Central memory CD8-positive, alpha-beta T cell (primary cell): ENCODE results near the gene SENP1.

ENCODE experiments used
- ATAC-seq: fragments of 150-1000 bp; cut with Tn5 transposase; replicated peaks from 2 replicates; pipeline ENCODE4 v1.10.0; 2022; ENCODE audit warnings: mild to moderate bottlenecking, moderate FRiP score, moderate number of reproducible peaks; ENCODE audit not compliant: poor library complexity, severe bottlenecking; ENCODE audit errors: extremely low read depth
- DNase-seq, 2 donors: peaks; one replicate each; pipeline ENCODE4 v3.0.0; 2021; ENCODE audit warnings: low spot score in 2 of 2
- H3K27ac Mint-ChIP-seq: one replicate; pipeline ENCODE4 v1.8.0; 2022; ENCODE audit warnings: low read depth, mild to moderate bottlenecking, moderate library complexity, mixed read lengths
- H3K27me3 Mint-ChIP-seq: one replicate; pipeline ENCODE4 v1.8.0; 2022; ENCODE audit warnings: mixed read lengths
- H3K36me3 Mint-ChIP-seq: one replicate; pipeline ENCODE4 v1.8.0; 2022; ENCODE audit warnings: mild to moderate bottlenecking, moderate library complexity, mixed read lengths; ENCODE audit not compliant: insufficient read depth
- H3K4me1 Mint-ChIP-seq: one replicate; pipeline ENCODE4 v1.8.0; 2022; ENCODE audit warnings: mixed read lengths
- H3K4me3 Mint-ChIP-seq: one replicate; pipeline ENCODE4 v1.8.0; 2022; ENCODE audit warnings: mild to moderate bottlenecking, moderate library complexity, mixed read lengths
- H3K9me3 Mint-ChIP-seq: one replicate; pipeline ENCODE4 v1.8.0; 2022; ENCODE audit warnings: mixed read lengths

Gene SENP1

GRCh38 chr12:48071808-48072207 lies 34.1 kb downstream of the SENP1 start:
- peaks cover 5% of the 10 kb centered on the region for H3K4me1 Mint-ChIP-seq
- H3K9me3 Mint-ChIP-seq = no peaks in the 10 kb centered on the region
- ATAC-seq (no peak), DNase-seq (no peak)
- H3K27me3 Mint-ChIP-seq = no peaks in the 10 kb centered on the region
- H3K4me3 Mint-ChIP-seq = no peak overlapping the region
- H3K36me3 Mint-ChIP-seq = peaks cover 30% of the 10 kb centered on the region
- H3K27ac Mint-ChIP-seq = no peak overlapping the region

DNA sequence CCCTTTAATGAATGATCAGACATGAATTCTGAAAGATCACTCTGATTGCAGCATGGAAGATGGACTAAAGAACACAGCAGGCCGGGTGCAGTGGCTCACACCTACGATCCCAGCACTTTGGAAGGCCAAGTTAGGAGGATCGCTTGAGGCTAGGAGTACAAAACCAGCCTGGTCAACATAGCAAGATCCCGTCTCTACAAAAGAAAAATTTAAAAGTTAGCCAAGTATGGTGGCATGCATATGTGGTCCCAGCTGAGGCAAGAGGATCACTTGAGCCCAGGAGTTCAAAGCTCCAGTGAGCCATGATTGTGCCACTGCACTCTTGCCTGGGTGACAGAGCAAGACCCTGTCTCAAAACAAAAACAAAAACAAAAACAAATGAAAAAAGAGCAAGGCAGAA lies 35.1 kb downstream of the SENP1 start:
- Mint-ChIP-seq H3K27me3 (no peaks in the 10 kb centered on the region), H3K27ac (no peak overlapping the region), H3K4me3 (no peak overlapping the region), H3K9me3 (no peaks in the 10 kb centered on the region), H3K4me1 (peaks cover 4% of the 10 kb centered on the region), H3K36me3 (peaks cover 36% of the 10 kb centered on the region)
- ATAC-seq (no peak), DNase-seq (no peak)

DNA sequence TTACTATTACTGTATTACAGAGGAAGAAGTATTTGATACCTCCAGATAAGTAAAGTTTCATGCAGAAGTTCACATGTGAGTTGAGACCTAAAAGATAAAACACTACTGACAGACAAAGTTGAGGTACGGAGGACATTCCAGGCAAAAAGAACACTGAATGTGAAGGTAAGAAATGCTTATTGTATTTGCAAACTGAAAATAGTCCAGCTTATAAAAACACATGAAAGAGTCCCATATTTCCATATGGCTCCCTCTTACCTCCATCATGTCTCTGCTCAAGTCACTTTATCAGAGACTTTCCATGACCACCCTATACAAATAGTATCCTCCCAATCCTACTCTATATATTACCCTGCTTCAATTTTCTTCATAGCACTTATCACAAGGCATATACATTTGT lies 35.8 kb downstream of the SENP1 start:
- H3K36me3 Mint-ChIP-seq = peaks cover 41% of the 10 kb centered on the region
- ATAC-seq (no peak), DNase-seq (no peak)
- H3K4me3 Mint-ChIP-seq = no peak overlapping the region
- no peaks in the 10 kb centered on the region for H3K27me3 Mint-ChIP-seq
- H3K4me1 Mint-ChIP-seq = peaks cover 4% of the 10 kb centered on the region
- H3K9me3 Mint-ChIP-seq = no peaks in the 10 kb centered on the region
- no peak overlapping the region for H3K27ac Mint-ChIP-seq

DNA sequence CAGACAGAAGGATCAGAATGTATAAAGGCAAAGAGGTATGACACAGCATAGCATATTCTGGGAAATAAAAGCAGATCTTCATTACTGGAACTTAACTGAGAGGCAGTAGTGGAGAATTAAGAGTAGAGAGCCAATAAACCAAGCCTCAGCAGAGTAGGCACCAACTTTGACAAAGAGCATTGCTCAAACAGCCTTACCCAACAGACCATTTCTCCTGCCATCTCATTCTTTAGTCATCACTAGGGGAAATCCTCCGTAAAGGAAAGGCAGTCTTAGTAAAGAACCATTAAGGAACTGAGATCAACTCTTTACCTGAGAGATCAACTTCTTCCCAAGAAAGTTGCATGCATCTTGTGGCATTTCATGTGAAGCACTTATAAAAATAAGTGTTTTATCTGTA lies 36.6 kb downstream of the SENP1 start:
- H3K27me3 Mint-ChIP-seq = no peaks in the 10 kb centered on the region
- H3K36me3 Mint-ChIP-seq = peaks cover 45% of the 10 kb centered on the region
- peaks cover 4% of the 10 kb centered on the region for H3K4me1 Mint-ChIP-seq
- no peak overlapping the region for H3K27ac Mint-ChIP-seq
- H3K4me3 Mint-ChIP-seq = no peak overlapping the region
- ATAC-seq = no peak
- DNase-seq = no peak
- no peaks in the 10 kb centered on the region for H3K9me3 Mint-ChIP-seq

GRCh38 chr12:48068457-48068856 lies 37.4 kb downstream of the SENP1 start:
- Mint-ChIP-seq H3K4me1 (peaks cover 4% of the 10 kb centered on the region), H3K36me3 (peaks cover 47% of the 10 kb centered on the region), H3K27ac (no peak overlapping the region), H3K9me3 (no peaks in the 10 kb centered on the region), H3K4me3 (no peak overlapping the region), H3K27me3 (no peaks in the 10 kb centered on the region)
- no peak for DNase-seq
- ATAC-seq = no peak

DNA sequence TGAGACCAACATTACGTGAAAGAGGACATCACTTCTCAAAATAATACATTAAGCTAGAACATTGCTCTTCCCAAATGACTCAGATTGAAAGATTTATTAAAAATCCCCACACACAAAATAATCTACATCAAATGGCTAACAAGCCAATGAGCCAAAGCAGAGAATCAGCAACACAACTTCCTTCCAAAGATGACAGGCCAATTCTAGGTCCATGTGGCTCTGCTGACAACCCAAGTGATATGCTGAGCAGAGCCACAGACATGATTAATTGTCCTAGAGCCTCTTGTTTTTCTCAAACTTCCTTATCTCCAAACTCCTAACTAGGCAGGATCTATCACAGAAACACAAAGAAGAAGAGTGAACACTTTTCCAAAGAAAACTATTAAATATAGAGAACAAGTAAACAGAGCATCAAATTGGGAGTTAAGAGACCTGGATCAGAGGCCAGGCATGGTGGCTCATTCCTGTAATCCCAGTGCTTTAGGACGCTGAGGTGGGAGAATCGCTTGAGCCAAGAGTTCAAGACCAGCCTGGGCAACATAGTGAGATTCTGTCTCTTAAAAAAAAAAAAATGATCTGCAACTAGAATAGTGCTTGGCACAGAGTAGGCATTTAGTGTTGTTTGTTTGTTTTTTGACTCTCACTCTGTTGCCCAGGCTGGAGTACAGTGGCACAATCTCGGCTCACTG lies 38.5 kb downstream of the SENP1 start:
- Mint-ChIP-seq H3K27me3 (no peaks in the 10 kb centered on the region), H3K36me3 (peaks cover 50% of the 10 kb centered on the region), H3K27ac (no peak overlapping the region), H3K4me1 (peaks cover 4% of the 10 kb centered on the region), H3K4me3 (no peak overlapping the region), H3K9me3 (no peaks in the 10 kb centered on the region)
- DNase-seq (no peak), ATAC-seq (no peak)

- peaks cover 4% of the 10 kb centered on the region for H3K4me1 Mint-ChIP-seq
- H3K27ac Mint-ChIP-seq = no peak overlapping the region
- no peaks in the 10 kb centered on the region for H3K9me3 Mint-ChIP-seq
- DNase-seq = no peak
- no peak overlapping the region for H3K4me3 Mint-ChIP-seq
- peaks cover 43% of the 10 kb centered on the region for H3K36me3 Mint-ChIP-seq
- no peaks in the 10 kb centered on the region for H3K27me3 Mint-ChIP-seq
- ATAC-seq = no peak
These were observed 40.8 kb downstream of the SENP1 start for GRCh38 chr12:48065041-48065440.

- Mint-ChIP-seq H3K27ac (no peak overlapping the region), H3K9me3 (no peaks in the 10 kb centered on the region), H3K4me3 (no peak overlapping the region), H3K4me1 (peaks cover 4% of the 10 kb centered on the region), H3K27me3 (no peaks in the 10 kb centered on the region), H3K36me3 (peaks cover 47% of the 10 kb centered on the region)
- DNase-seq (no peak), ATAC-seq (no peak)
These were observed 42.3 kb downstream of the SENP1 start for GRCh38 chr12:48063530-48063929.

GRCh38 chr12:48061938-48062719 lies 43.8 kb downstream of the SENP1 start:
- no peaks in the 10 kb centered on the region for H3K27me3 Mint-ChIP-seq
- H3K4me1 Mint-ChIP-seq = peaks cover under 1% of the 10 kb centered on the region
- H3K4me3 Mint-ChIP-seq = no peak overlapping the region
- peaks cover 47% of the 10 kb centered on the region for H3K36me3 Mint-ChIP-seq
- no peak for ATAC-seq
- H3K9me3 Mint-ChIP-seq = no peaks in the 10 kb centered on the region
- no peak overlapping the region for H3K27ac Mint-ChIP-seq
- DNase-seq = no peak

DNA sequence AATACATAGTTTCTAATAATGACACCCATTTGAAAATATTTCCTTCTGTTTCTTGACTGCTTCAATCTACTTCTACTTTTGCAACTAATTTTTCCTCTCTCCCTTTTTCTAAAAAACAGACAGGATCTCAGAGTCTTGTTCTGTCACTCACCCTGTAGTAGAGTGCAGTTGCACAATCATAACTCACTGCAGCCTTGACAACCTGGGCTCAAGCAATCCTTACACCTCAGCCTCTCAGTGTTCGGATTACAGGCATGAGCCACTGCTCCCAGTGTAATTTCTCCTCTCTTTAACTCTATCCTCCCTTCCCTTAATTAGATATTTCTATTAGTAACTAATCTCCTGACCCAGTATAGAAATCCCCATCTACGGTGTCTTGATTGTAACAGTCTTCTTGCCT lies 45.4 kb downstream of the SENP1 start:
- no peaks in the 10 kb centered on the region for H3K4me1 Mint-ChIP-seq
- no peak for ATAC-seq
- no peaks in the 10 kb centered on the region for H3K9me3 Mint-ChIP-seq
- H3K27me3 Mint-ChIP-seq = no peaks in the 10 kb centered on the region
- peaks cover 39% of the 10 kb centered on the region for H3K36me3 Mint-ChIP-seq
- no peak overlapping the region for H3K27ac Mint-ChIP-seq
- DNase-seq = no peak
- no peak overlapping the region for H3K4me3 Mint-ChIP-seq

DNA sequence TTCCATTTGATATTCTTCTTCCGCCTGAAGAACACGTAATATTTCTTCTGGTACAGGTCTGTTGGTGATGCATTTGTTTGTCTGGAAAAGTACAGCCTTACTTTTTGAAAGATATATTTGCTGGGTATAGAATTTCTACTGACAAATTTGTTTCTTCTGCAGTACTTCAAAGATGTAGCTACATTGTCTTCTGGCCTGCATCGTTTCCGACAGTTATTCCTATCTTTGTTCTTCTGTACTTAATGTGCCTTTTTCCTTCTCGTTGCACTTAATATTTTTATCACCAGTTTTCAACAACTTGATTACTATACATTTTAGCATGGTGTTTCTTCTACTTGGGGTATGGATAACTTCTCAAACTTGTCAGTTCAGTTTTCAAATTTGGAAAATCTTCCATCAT lies 47.1 kb downstream of the SENP1 start:
- Mint-ChIP-seq H3K27ac (no peak overlapping the region), H3K9me3 (no peaks in the 10 kb centered on the region), H3K4me1 (no peaks in the 10 kb centered on the region), H3K27me3 (no peaks in the 10 kb centered on the region), H3K36me3 (peaks cover 27% of the 10 kb centered on the region), H3K4me3 (no peak overlapping the region)
- ATAC-seq (no peak), DNase-seq (no peak)

DNA sequence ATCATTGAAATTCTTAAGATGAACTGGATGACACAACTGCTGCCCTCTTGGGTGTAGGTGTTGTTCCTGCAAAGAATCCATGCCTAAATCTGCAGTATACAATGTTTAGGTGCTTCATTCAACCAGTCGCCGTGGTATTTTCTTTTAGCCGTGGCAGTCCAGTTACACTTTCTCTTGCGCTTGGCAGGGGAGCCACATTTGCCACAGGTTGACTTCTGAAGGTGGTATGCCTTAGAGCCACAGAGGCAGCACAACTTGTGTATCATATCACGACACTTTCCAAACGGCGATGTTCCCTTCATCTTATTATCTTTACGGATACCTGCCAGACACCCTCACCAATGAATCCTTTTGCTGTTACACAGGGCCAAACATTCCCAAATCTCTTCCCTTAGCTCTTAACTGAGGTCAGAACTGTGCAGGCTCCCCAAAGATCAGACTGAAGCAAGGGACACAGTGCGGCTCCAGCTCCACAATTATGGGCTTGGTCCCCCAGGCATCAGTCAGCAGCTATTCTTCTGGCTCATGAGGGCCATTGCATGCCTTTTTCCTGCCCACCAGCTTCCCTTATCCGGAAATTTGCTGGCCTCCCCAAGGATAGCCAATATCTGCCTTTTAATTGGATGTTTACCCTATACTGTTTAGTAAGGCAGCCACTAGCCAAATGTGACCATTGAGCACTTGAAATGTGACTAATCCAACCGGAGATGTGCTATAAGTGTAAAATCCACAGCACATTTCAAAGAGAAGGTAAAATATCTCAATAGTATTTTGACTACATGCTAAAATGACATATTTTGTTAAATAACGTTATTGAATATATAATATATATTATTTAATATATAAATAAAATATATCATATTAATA lies 50.7 kb downstream of the SENP1 start:
- no peaks in the 10 kb centered on the region for H3K4me1 Mint-ChIP-seq
- no peaks in the 10 kb centered on the region for H3K9me3 Mint-ChIP-seq
- no peaks in the 10 kb centered on the region for H3K27me3 Mint-ChIP-seq
- no peak overlapping the region for H3K4me3 Mint-ChIP-seq
- DNase-seq (no peak), ATAC-seq (no peak)
- peaks cover 15% of the 10 kb centered on the region for H3K36me3 Mint-ChIP-seq
- no peak overlapping the region for H3K27ac Mint-ChIP-seq
